OCI-LY3 (cell line): ENCODE measurements around the gene CERT1.
A peak's percentile ranks its signal among the peaks of the same experiment; 100 is the strongest.

Source experiments
- H2AFZ ChIP-seq: fragments of 200-600, 300-600 bp; shearing (Covaris generic); 2 replicates; pipeline ENCODE4 v1.6.0; 2014; ENCODE audit warnings: antibody characterized with exemption, low read depth, low read length
- H3K27ac ChIP-seq: fragments of 200-600, 300-600 bp; sonication (generic); 2 replicates; pipeline ENCODE4 v1.5.1; 2014; ENCODE audit warnings: mild to moderate bottlenecking, low read length, moderate library complexity, mixed read lengths
- H3K27me3 ChIP-seq: fragments of 200-600, 300-600 bp; sonication (generic); 2 replicates; pipeline ENCODE4 v1.6.1; 2014; ENCODE audit warnings: low read depth, low read length, mixed read lengths
- H3K36me3 ChIP-seq: fragments of 200-600, 300-600 bp; sonication (generic); replicated peaks from 2 replicates; pipeline ENCODE3; 2014; ENCODE audit warnings: low read depth, low read length, mixed read lengths
- H3K4me1 ChIP-seq: fragments of 300-600, 200-600 bp; sonication (generic); 2 replicates; pipeline ENCODE4 v1.6.1; 2014; ENCODE audit warnings: low read length, mixed read lengths
- H3K4me2 ChIP-seq: fragments of 200-600, 300-600 bp; sonication (generic); 2 replicates; pipeline ENCODE4 v1.6.1; 2014; ENCODE audit warnings: low read length, mixed read lengths
- H3K4me3 ChIP-seq: fragments of 300-600, 200-600 bp; sonication (generic); 2 replicates; pipeline ENCODE4 v1.5.1; 2014; ENCODE audit warnings: antibody characterized with exemption, mild to moderate bottlenecking, low read length, moderate library complexity
- H3K79me2 ChIP-seq: fragments of 300-600, 200-600 bp; shearing (Covaris generic); 2 replicates; pipeline ENCODE4 v1.6.1; 2014; ENCODE audit warnings: mild to moderate bottlenecking, low read length, mixed read lengths
- H3K9ac ChIP-seq: fragments of 300-600, 200-600 bp; shearing (Covaris generic); 2 replicates; pipeline ENCODE4 v1.6.0; 2014; ENCODE audit warnings: mild to moderate bottlenecking, low read length, moderate library complexity
- H3K9me3 ChIP-seq: fragments of 200-600, 300-600 bp; shearing (Covaris generic); 2 replicates; pipeline ENCODE4 v1.6.1; 2014; ENCODE audit warnings: low read length, mixed read lengths; ENCODE audit not compliant: insufficient read depth
- H4K20me1 ChIP-seq: fragments of 200-600, 300-600 bp; sonication (generic); 2 replicates; pipeline ENCODE4 v1.6.1; 2016; ENCODE audit warnings: low read length, mixed read lengths; ENCODE audit not compliant: insufficient read depth
- CTCF ChIP-seq: fragments of 200-600, 300-600 bp; sonication (generic); IDR thresholded peaks from 2 replicates; pipeline ENCODE4 v1.5.1; 2014; ENCODE audit warnings: antibody characterized with exemption, low read length, low read depth
- EZH2phosphoT487 ChIP-seq: fragments of 200-600 bp; shearing (Covaris generic); IDR thresholded peaks from 2 replicates; pipeline ENCODE4 v1.6.1; 2018; ENCODE audit warnings: antibody characterized with exemption, mixed run types, low read depth

Gene CERT1

GRCh38 chr5:75460532-75460931 is 50.9 kb downstream of the CERT1 start:
- TF ChIP-seq CTCF, result no peak
- no peak for TF ChIP-seq EZH2phosphoT487
- Histone ChIP-seq H3K79me2 (peaks cover 17% of the 10 kb centered on the region), H3K9ac (no peak overlapping the region), H3K27me3 (no peaks in the 10 kb centered on the region), H3K4me2 (peak overlapping the region; percentile 54), H3K4me3 (peak overlapping the region; percentile 7; the same call in 1 of the 2 replicates), H3K36me3 (peaks cover 7% of the 10 kb centered on the region), H3K9me3 (no peaks in the 10 kb centered on the region), H4K20me1 (peaks cover 23% of the 10 kb centered on the region), H2AFZ (no peak overlapping the region), H3K27ac (no peak overlapping the region), H3K4me1 (peaks cover 25% of the 10 kb centered on the region)

DNA sequence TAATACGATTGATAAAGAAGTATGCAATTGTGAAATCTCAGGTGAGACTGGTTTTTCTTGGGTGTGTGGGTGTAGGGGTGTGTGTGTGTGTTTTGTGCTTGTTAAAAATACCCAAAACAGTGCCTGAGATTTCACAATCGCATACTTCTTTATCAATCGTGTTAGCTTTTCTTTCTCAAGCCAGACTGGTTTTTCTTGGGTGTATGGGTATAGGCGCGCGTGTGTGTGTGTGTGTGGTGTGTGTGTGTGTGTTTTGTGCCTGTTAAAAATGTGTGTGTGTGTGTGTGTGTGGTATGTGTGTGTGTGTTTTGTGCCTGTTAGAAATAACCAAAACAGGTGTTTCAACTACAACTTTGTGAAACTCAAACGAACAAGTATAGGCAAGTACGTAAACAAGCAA is 53.7 kb downstream of the CERT1 start:
- peaks cover 11% of the 10 kb centered on the region; the same call in 1 of the 2 replicates for H4K20me1 ChIP-seq
- no peak overlapping the region for H3K4me2 ChIP-seq
- peaks cover 25% of the 10 kb centered on the region for H3K4me1 ChIP-seq
- H3K36me3 ChIP-seq, result peaks cover 8% of the 10 kb centered on the region
- H2AFZ ChIP-seq, result no peak overlapping the region
- no peak for TF ChIP-seq EZH2phosphoT487
- no peak for TF ChIP-seq CTCF
- H3K4me3 ChIP-seq, result no peak overlapping the region
- H3K9ac ChIP-seq, result no peak overlapping the region
- H3K9me3 ChIP-seq, result no peaks in the 10 kb centered on the region
- H3K27ac ChIP-seq, result no peak overlapping the region
- peaks cover 9% of the 10 kb centered on the region; the same call in 1 of the 2 replicates for H3K79me2 ChIP-seq
- no peaks in the 10 kb centered on the region for H3K27me3 ChIP-seq

DNA sequence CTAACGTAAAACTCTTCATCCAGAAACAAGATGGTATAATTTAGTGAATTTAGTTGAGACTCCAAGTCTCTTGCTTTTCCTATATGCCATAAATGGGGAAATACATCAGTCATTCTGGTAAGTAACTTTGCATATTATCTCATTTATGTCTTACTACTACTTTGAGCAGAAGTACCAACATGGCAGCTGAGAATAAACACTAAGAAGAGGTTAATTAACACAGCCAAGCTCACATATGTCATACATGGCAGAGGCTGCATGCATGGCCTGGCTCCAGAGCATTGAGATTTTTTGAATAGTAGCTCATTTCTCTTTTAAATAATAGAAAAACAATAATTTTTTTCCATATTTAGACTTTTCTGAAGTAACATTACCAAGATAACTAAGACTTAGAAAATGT is 54.3 kb downstream of the CERT1 start:
- no peak for TF ChIP-seq EZH2phosphoT487
- no peak for TF ChIP-seq CTCF
- H3K27ac ChIP-seq, result no peak overlapping the region
- H4K20me1 ChIP-seq, result peaks cover 11% of the 10 kb centered on the region; the same call in 1 of the 2 replicates
- peaks cover 25% of the 10 kb centered on the region for H3K4me1 ChIP-seq
- H3K79me2 ChIP-seq, result peaks cover 9% of the 10 kb centered on the region; the same call in 1 of the 2 replicates
- H3K27me3 ChIP-seq, result no peaks in the 10 kb centered on the region
- no peak overlapping the region for H3K4me2 ChIP-seq
- no peak overlapping the region for H3K9ac ChIP-seq
- no peaks in the 10 kb centered on the region for H3K9me3 ChIP-seq
- no peak overlapping the region for H3K4me3 ChIP-seq
- H3K36me3 ChIP-seq, result peaks cover 8% of the 10 kb centered on the region
- H2AFZ ChIP-seq, result no peak overlapping the region

DNA sequence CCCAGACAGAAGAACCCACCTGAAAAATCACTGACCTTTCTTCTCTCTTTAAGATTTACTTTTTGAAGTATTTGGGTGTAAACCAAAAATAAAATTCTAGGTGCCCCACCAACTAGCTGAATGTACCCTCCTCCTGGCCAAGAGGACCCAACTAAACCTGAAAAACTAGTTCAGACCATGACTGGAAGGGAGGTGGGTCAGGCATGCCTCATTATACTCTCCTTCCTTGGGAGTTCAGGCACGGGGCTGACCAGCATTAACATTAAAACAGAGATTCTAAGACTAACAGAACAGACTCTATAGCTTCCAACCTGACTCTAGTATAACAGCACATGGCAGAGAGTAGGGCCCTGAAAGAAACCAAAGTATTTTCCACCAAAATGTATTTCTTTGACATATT is 61.4 kb downstream of the CERT1 start:
- H3K9me3 ChIP-seq, result peaks cover 14% of the 10 kb centered on the region; the same call in 1 of the 2 replicates
- no peaks in the 10 kb centered on the region for H3K79me2 ChIP-seq
- H3K4me1 ChIP-seq, result no peaks in the 10 kb centered on the region
- H3K27ac ChIP-seq, result no peak overlapping the region
- H3K4me3 ChIP-seq, result no peak overlapping the region
- H3K4me2 ChIP-seq, result no peak overlapping the region
- peaks cover 25% of the 10 kb centered on the region for H3K36me3 ChIP-seq
- H4K20me1 ChIP-seq, result no peaks in the 10 kb centered on the region
- H3K9ac ChIP-seq, result no peak overlapping the region
- TF ChIP-seq EZH2phosphoT487 (no peak), CTCF (no peak)
- no peaks in the 10 kb centered on the region for H3K27me3 ChIP-seq
- H2AFZ ChIP-seq, result no peak overlapping the region
